ENCODE results near the gene SLC10A1. TPM values are rescaled to one million over a fixed set of nuclear protein-coding genes. Genes with fewer than 3 reads are reported as not detected.
"Not testable (repeated sequence)": the region's sequence is repeated elsewhere in the genome, so short reads cannot be mapped to it uniquely, and the experiment has no call there.

SLC10A1 gene
- polyA plus RNA-seq (ENCODE audit: insufficient read length in 3 of 3), result under 1 TPM in 2 of 3 donors, not detected in 1; 0.15 to 0.19 TPM
- long read RNA-seq, donor 1, result 0 reads
- long read RNA-seq, donor 2, result 0 reads
- long read RNA-seq, donor 3, result 0 reads
- long read RNA-seq, donor 4, result 0 reads
- long read RNA-seq, donor 5, result 0 reads
- long read RNA-seq, donor 6, result 0 reads
- long read RNA-seq, donor 7, result 0 reads
- long read RNA-seq, donor 8, result 0 reads
- long read RNA-seq, donor 9, result 0 reads
- long read RNA-seq, donor 10, result 0 reads
- long read RNA-seq, donor 11, result 0 reads
- long read RNA-seq, donor 12, result 0 reads
- long read RNA-seq, donor 13, result 0 reads
- long read RNA-seq, donor 14, result 0 reads
- long read RNA-seq, donor 15, result 0 reads
- long read RNA-seq, donor 16, result 0 reads

DNA sequence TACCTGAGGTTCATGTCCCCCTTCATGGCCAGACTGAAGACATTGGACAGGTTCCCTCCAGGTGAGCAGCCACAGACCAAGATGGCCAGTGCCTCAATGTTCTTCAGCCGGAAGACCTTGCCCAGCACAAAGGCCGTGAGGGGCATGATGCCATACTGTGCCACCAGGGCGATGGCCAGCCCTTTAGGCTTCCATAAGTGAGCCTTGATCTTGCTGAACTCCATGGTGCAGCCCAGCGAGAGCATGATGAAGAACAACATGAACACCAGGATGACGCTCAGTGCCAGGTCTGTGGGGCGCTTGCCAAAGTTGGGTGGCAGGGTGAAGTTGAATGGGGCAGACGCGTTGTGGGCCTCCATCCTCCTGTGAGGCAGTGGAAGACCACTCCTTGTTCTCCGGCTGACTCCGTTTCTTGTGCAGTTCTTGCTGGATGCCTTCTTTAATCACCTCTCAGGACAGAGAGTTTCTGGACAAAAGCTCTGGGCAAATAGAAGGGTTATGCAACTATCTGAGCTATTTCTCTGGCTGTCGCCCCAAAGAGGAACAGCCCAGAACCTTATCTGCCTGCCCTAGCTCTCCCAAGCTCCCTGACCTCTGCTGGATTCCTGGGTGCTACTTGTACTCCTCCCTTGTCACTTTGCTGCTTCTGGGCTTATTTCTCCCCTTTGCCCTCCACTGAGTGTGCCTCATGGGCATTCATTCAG is at the start of gene SLC10A1:
Gene SLC10A1, minus strand, starts transcription at position 445 of the 704 bp plus-strand sequence. Its CDS starts 86 bp downstream, at position 359.
- no peak for DNase-seq

GRCh38 chr14:69845787-69846186 is 48.7 kb upstream of the SLC10A1 start:
- no peak for DNase-seq

- no peak for DNase-seq
These were observed 48.1 kb upstream of the SLC10A1 start for GRCh38 chr14:69845050-69845581.

- DNase-seq, result no peak
These were observed 47.1 kb upstream of the SLC10A1 start for GRCh38 chr14:69844171-69844570.

GRCh38 chr14:69842686-69843420 is 45.8 kb upstream of the SLC10A1 start:
- no peak for DNase-seq

DNA sequence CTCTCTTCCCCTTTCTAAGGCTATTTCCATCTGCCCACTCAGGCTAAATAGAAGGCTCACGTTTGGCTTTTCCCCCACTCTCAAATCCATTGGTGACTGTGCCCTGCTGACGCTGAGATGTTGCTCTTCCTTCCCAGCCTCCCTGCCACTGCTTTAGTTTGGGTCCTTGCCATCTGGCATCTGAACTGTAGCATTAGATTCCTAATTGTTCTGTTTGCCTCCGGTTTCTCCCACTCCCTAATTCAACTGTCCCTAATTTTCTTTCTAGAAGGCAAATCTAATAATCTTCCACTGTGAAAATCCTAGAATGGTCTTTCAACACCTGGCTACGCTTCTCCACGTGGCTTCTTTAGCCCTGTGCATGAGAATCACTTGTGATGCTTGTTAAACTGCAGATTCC is 44.6 kb upstream of the SLC10A1 start:
- DNase-seq, result no peak

DNA sequence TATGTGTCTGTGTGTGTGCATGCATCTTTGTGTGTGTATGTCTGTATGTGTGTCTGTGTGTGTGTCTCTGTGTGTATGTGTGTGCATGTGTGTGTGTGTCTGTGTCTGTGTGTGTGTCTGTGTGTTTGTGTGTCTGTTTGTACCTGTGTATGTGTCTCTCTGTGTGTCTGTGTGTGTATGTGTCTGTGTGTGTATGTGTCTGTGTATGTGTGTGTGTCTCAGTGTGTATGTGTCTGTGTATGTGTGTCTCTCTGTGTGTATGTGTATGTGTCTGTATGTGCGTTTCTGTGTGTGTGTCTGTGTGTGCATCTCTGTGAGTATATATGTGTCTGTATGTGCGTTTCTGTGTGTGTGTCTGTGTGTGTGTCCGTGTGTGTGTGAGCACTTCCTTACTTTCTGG is 42.6 kb upstream of the SLC10A1 start:
- DNase-seq, result no peak

GRCh38 chr14:69838881-69839416 is 41.9 kb upstream of the SLC10A1 start:
- no peak for DNase-seq

GRCh38 chr14:69828879-69829278 is 31.8 kb upstream of the SLC10A1 start:
- DNase-seq, result no peak

DNA sequence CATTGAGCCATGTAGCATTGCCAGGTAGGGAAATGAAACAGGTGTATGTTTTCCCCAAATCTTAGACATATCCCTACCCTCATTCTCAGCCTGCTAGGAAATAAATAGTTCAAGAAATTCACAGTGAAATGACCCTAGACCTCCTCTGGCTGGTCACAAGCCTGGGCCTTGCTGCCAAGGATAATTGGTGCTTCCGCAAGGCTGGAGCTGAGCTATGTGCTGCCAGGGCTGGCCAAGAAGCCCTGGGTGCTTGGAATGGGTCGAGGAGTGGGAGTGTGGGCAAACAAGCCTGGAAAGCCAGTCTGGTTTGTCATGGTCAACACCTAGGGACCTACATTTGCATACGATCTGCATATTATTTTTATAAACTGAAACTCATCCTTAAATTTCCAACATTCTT is 31.3 kb upstream of the SLC10A1 start:
- no peak for DNase-seq

GRCh38 chr14:69827560-69827959 is 30.5 kb upstream of the SLC10A1 start:
- DNase-seq, result no peak

DNA sequence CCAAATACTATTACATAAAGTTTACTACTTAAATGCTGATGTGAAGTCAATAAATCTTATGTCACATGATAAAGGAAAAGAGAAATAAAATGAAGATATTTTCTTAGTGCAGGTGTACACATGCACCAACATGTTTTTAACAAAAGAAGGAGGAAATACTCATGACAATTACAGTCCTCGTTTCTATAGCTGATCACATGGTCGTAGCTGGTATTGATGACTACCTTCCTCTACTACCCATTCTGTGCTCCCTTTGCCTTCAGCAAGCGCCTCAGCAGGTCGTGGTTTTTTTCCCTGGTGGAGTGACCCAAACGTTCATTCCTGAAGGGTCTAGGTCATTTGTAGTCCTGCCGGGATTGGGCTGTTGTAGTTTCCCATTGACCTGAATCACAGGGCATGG is 25.4 kb upstream of the SLC10A1 start:
- DNase-seq, result no peak

DNA sequence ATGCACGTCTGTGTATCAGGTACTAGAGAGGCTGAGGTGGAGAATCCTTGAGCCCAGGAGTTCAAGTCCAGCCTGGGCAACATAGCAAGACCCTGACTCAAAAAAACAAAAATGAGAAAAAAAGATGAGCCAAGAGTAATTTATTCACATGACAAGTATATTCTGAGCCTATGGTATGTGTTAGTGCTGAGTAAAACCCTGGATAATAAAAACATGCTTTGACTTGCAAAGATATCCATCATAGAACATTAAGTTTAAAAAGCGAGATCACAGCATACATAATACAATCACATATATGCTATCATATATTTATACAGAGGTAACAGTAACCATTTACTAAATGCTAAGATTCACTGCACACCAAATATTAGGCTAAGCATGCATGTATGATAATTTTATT is 23.9 kb upstream of the SLC10A1 start:
- no peak for DNase-seq

- DNase-seq, result no peak
These were observed 22.6 kb upstream of the SLC10A1 start for GRCh38 chr14:69819607-69820006.

DNA sequence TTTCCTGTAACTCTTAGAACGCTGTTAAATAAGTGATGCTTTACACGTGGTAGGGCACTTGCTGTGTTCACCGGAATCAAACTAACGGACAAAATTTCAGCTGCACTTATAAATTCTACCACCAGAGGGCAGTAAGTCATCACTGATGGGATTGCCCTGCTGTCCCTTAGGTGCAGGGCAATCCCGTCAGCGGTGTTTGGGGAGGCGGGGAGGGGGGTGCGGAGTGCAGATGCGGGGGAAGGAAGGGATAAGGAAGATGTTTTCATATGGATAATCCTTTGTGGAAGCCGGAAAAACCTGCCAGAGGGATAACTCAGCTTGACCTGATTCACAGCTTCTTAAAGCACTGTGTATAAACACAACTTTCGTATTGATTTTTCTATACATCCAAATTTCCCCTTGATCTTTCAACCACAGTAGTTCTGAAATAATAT is 21.7 kb upstream of the SLC10A1 start:
- peak; percentile 66 for DNase-seq

DNA sequence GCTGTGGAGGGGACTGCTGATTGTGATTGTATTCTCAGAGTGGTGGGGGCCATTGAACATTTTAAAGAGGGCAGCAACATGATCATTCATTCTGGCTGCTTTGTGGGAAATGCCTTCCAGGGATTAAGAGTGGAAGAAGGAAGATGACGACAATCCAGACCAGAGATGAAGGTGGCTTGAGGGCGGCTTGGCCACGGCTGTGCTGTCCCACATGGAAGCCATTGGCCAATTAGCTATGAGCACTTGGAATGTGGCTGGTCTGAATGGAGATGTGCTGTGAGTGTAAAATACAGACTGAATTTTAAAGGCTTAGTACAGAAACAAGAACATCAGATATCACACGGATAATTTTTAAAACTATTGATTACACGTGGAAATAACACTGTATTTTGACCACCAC is 19.2 kb upstream of the SLC10A1 start:
- DNase-seq, result no peak

DNA sequence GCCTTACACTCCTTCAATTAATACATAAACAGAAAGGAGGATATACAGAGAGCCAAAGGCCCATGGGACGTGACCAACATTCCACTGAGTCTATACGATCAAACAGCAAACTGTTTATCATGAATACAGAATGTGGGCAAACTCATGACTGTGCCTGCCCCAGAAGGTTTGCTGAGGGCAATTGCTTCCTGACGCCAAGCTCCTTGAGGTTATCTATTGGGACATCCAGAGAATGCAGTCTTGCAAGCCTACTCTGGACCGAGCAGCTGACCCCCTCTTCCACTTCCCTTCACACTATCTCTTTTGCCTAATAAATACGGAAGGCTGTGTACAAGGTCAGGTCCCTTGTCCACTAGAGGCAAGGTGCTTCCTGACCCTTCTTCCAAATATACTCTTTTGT is 18.5 kb upstream of the SLC10A1 start:
- no peak for DNase-seq

GRCh38 chr14:69814397-69814796 is 17.4 kb upstream of the SLC10A1 start:
- DNase-seq, result no peak

DNA sequence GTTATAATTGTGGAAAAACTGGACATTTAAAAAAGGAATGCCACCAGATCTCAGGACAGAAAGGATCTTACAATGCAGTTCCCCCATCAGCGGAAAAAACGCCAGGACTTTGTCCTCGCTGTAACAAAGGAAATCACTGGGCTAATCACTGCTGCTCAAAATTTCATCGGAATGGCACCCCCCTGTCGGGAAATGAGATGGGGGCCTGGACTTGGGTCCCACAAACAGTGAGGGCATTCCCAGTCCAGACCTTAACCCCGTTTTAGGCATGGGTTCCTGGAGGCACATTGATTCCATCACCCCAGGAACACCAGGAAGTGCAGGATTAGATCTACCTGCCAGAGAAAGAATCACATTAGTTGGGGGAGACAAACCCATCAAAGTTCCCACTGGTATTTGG is 16.3 kb upstream of the SLC10A1 start:
- DNase-seq, result not testable (repeated sequence)

- no peak for DNase-seq
These were observed 15.7 kb upstream of the SLC10A1 start for GRCh38 chr14:69812711-69813110.

GRCh38 chr14:69811868-69812252 is 14.8 kb upstream of the SLC10A1 start:
- no peak for DNase-seq

GRCh38 chr14:69811227-69811867 is 14.3 kb upstream of the SLC10A1 start:
- DNase-seq, result no peak
